HEK293 (cell line): ENCODE data around the gene TAS1R1.

Source experiments
- CTCF ChIP-seq: fragments of 450-650 bp; formaldehyde crosslinking; IDR thresholded peaks from 2 replicates; pipeline ENCODE4 v1.5.1; 2016; ENCODE audit warnings: missing biosample characterization, missing genetic modification characterization
- HOXC10 ChIP-seq: sonication (generic); formaldehyde crosslinking; IDR thresholded peaks from 2 replicates; pipeline ENCODE4 v1.8.1; 2023; ENCODE audit warnings: mild to moderate bottlenecking, missing genetic modification reagents
- MYNN ChIP-seq: fragments of 450-650 bp; formaldehyde crosslinking; IDR thresholded peaks from 2 replicates; pipeline ENCODE4 v1.5.1; 2016; ENCODE audit warnings: missing biosample characterization, missing genetic modification characterization, borderline replicate concordance
- PBX3 ChIP-seq: sonication (generic); formaldehyde crosslinking; IDR thresholded peaks from 2 replicates; pipeline ENCODE4 v1.8.1; 2022; ENCODE audit warnings: mild to moderate bottlenecking, moderate library complexity, missing genetic modification reagents
- REST ChIP-seq: fragments of 450-650 bp; formaldehyde crosslinking; IDR thresholded peaks from 2 replicates; pipeline ENCODE4 v1.5.1; 2016; ENCODE audit warnings: missing biosample characterization, missing genetic modification characterization
- YY1 ChIP-seq: fragments of 450-650 bp; formaldehyde crosslinking; IDR thresholded peaks from 2 replicates; pipeline ENCODE4 v1.5.1; 2018; ENCODE audit warnings: missing biosample characterization, missing genetic modification characterization
- ZBTB26 ChIP-seq: fragments of 450-650 bp; formaldehyde crosslinking; optimal IDR thresholded peaks from 2 replicates; pipeline ENCODE3; 2016; ENCODE audit warnings: missing biosample characterization, mild to moderate bottlenecking, missing genetic modification characterization
- ZNF211 ChIP-seq: fragments of 450-650 bp; formaldehyde crosslinking; IDR thresholded peaks from 2 replicates; pipeline ENCODE4 v1.5.1; 2016; ENCODE audit warnings: low read depth, missing biosample characterization, missing genetic modification characterization
- ZNF341 ChIP-seq: fragments of 450-650 bp; formaldehyde crosslinking; IDR thresholded peaks from 2 replicates; pipeline ENCODE4; 2016; ENCODE audit warnings: low read depth, missing biosample characterization, missing genetic modification characterization
- ZNF394 ChIP-seq: fragments of 450-650 bp; formaldehyde crosslinking; IDR thresholded peaks from 2 replicates; pipeline ENCODE4 v1.5.1; 2016; ENCODE audit warnings: missing biosample characterization, missing genetic modification characterization, mild to moderate bottlenecking, moderate library complexity, borderline replicate concordance
- ZNF629 ChIP-seq: fragments of 450-650 bp; formaldehyde crosslinking; IDR thresholded peaks from 2 replicates; pipeline ENCODE4 v1.5.1; 2017; ENCODE audit warnings: missing biosample characterization, missing genetic modification characterization

GRCh38 chr1:6521536-6521935, 33.6 kb upstream of the TAS1R1 start:
- TF ChIP-seq ZBTB26 (tag by site-specific recombination), result no peak
- TF ChIP-seq CTCF (tag by site-specific recombination), result no peak
- no peak for TF ChIP-seq HOXC10 (CRISPR knock-in tag)
- TF ChIP-seq ZNF629, result no peak
- no peak for TF ChIP-seq MYNN (tag by site-specific recombination)
- TF ChIP-seq ZNF341, result no peak
- no peak for TF ChIP-seq REST (tag by site-specific recombination)
- no peak for TF ChIP-seq PBX3 (CRISPR knock-in tag)
- TF ChIP-seq YY1 (tag by site-specific recombination), result no peak
- no peak for TF ChIP-seq ZNF394 (tag by site-specific recombination)
- no peak for TF ChIP-seq ZNF211 (tag by site-specific recombination)
